Activated T-helper 1 cell treated with anti-CD3 and anti-CD28 coated beads, Interleukin-12 subunit alpha, Interleukin-12 subunit beta, Interleukin-2, Interleukin-4 antibody, amounts not matched to agents 30 ng/mL and 10 ng/mL and 1 ng/mL, durations not matched to agents 14 hours and 24 hours and 36 hours (primary cell): Measurements from ENCODE around the gene LDB2. TPM values are rescaled to one million over a fixed set of nuclear protein-coding genes. Genes with fewer than 3 reads are reported as not detected.

Experiments used
- DNase-seq: peaks from one replicate; pipeline ENCODE4 v3.0.0; 2021; ENCODE audit warnings: low spot score
- H3K27ac Mint-ChIP-seq: one replicate; pipeline ENCODE4 v1.8.0; 2021; ENCODE audit warnings: mild to moderate bottlenecking, mixed read lengths
- H3K27me3 Mint-ChIP-seq: one replicate; pipeline ENCODE4 v1.8.0; 2022; ENCODE audit warnings: mild to moderate bottlenecking, moderate library complexity, mixed read lengths; ENCODE audit not compliant: insufficient read depth
- H3K36me3 Mint-ChIP-seq: one replicate; pipeline ENCODE4 v1.8.0; 2021; ENCODE audit warnings: low read depth, mixed read lengths
- H3K4me1 Mint-ChIP-seq: one replicate; pipeline ENCODE4 v1.8.0; 2021; ENCODE audit warnings: low read depth, mixed read lengths
- H3K4me3 Mint-ChIP-seq: one replicate; pipeline ENCODE4 v1.8.0; 2021; ENCODE audit warnings: mild to moderate bottlenecking, moderate library complexity, mixed read lengths
- H3K9me3 Mint-ChIP-seq: one replicate; pipeline ENCODE4 v1.8.0; 2021; ENCODE audit warnings: mixed read lengths
- intact Hi-C: fragments of 100-400 bp; cut with micrococcal nuclease; formaldehyde crosslinking; loops from one replicate; pipeline ENCODE4 v1.15.1; 2024
- total RNA-seq: library from RNA; stranded (reverse); gene quantifications from 2 replicates; pipeline ENCODE4 v1.2.3, GENCODE V29; 2022

The LDB2 gene
- total RNA-seq, 1 donor from 2014 or later = not detected

GRCh38 chr4:16665942-16666551 is 232.4 kb downstream of the LDB2 start:
- intact Hi-C loops = no loop called here
- H3K9me3 Mint-ChIP-seq = no peaks in the 10 kb centered on the region
- no peaks in the 10 kb centered on the region for H3K4me1 Mint-ChIP-seq
- no peak overlapping the region for H3K27ac Mint-ChIP-seq
- DNase-seq = no peak
- H3K36me3 Mint-ChIP-seq = no peaks in the 10 kb centered on the region
- H3K27me3 Mint-ChIP-seq = no peaks in the 10 kb centered on the region
- no peak overlapping the region for H3K4me3 Mint-ChIP-seq

GRCh38 chr4:16663732-16664131 is 234.7 kb downstream of the LDB2 start:
- Mint-ChIP-seq H3K9me3 (no peaks in the 10 kb centered on the region), H3K27ac (no peak overlapping the region), H3K4me3 (no peak overlapping the region), H3K36me3 (no peaks in the 10 kb centered on the region), H3K4me1 (no peaks in the 10 kb centered on the region), H3K27me3 (no peaks in the 10 kb centered on the region)
- intact Hi-C loops = no loop called here
- no peak for DNase-seq

GRCh38 chr4:16663307-16663706 is 235.1 kb downstream of the LDB2 start:
- no peaks in the 10 kb centered on the region for H3K9me3 Mint-ChIP-seq
- no peak overlapping the region for H3K27ac Mint-ChIP-seq
- no peaks in the 10 kb centered on the region for H3K4me1 Mint-ChIP-seq
- no peaks in the 10 kb centered on the region for H3K36me3 Mint-ChIP-seq
- intact Hi-C loops = no loop called here
- H3K4me3 Mint-ChIP-seq = no peak overlapping the region
- H3K27me3 Mint-ChIP-seq = no peaks in the 10 kb centered on the region
- no peak for DNase-seq

- no peak overlapping the region for H3K4me3 Mint-ChIP-seq
- no peaks in the 10 kb centered on the region for H3K36me3 Mint-ChIP-seq
- intact Hi-C loops = no loop called here
- no peak for DNase-seq
- H3K27ac Mint-ChIP-seq = no peak overlapping the region
- H3K27me3 Mint-ChIP-seq = no peaks in the 10 kb centered on the region
- no peaks in the 10 kb centered on the region for H3K4me1 Mint-ChIP-seq
- no peaks in the 10 kb centered on the region for H3K9me3 Mint-ChIP-seq
These were observed 236.6 kb downstream of the LDB2 start for GRCh38 chr4:16661813-16662212.

- H3K36me3 Mint-ChIP-seq = no peaks in the 10 kb centered on the region
- intact Hi-C loops = no loop called here
- no peak overlapping the region for H3K27ac Mint-ChIP-seq
- no peak overlapping the region for H3K4me3 Mint-ChIP-seq
- H3K27me3 Mint-ChIP-seq = no peaks in the 10 kb centered on the region
- no peaks in the 10 kb centered on the region for H3K9me3 Mint-ChIP-seq
- DNase-seq = no peak
- no peaks in the 10 kb centered on the region for H3K4me1 Mint-ChIP-seq
These were observed 237.8 kb downstream of the LDB2 start for GRCh38 chr4:16660656-16661055.

GRCh38 chr4:16659694-16660093 is 238.8 kb downstream of the LDB2 start:
- Mint-ChIP-seq H3K9me3 (no peaks in the 10 kb centered on the region), H3K36me3 (no peaks in the 10 kb centered on the region), H3K27me3 (no peaks in the 10 kb centered on the region), H3K4me3 (no peak overlapping the region), H3K4me1 (no peaks in the 10 kb centered on the region), H3K27ac (no peak overlapping the region)
- intact Hi-C loops = no loop called here
- DNase-seq = no peak

- Mint-ChIP-seq H3K27ac (no peak overlapping the region), H3K9me3 (no peaks in the 10 kb centered on the region), H3K36me3 (no peaks in the 10 kb centered on the region), H3K27me3 (no peaks in the 10 kb centered on the region), H3K4me3 (no peak overlapping the region), H3K4me1 (no peaks in the 10 kb centered on the region)
- no peak for DNase-seq
- intact Hi-C loops = no loop called here
These were observed 239.4 kb downstream of the LDB2 start for GRCh38 chr4:16659079-16659478.

- Mint-ChIP-seq H3K36me3 (no peaks in the 10 kb centered on the region), H3K4me3 (no peak overlapping the region), H3K9me3 (no peaks in the 10 kb centered on the region), H3K27me3 (no peaks in the 10 kb centered on the region), H3K4me1 (no peaks in the 10 kb centered on the region), H3K27ac (no peak overlapping the region)
- intact Hi-C loops = no loop called here
- DNase-seq = no peak
These were observed 240.3 kb downstream of the LDB2 start for GRCh38 chr4:16658183-16658582.

- intact Hi-C loops = no loop called here
- Mint-ChIP-seq H3K9me3 (no peaks in the 10 kb centered on the region), H3K27me3 (no peaks in the 10 kb centered on the region), H3K4me1 (no peaks in the 10 kb centered on the region), H3K27ac (no peak overlapping the region), H3K4me3 (no peak overlapping the region), H3K36me3 (no peaks in the 10 kb centered on the region)
- DNase-seq = no peak
These were observed 243.3 kb downstream of the LDB2 start for GRCh38 chr4:16655111-16655510.

- H3K27ac Mint-ChIP-seq = no peak overlapping the region
- no peaks in the 10 kb centered on the region for H3K4me1 Mint-ChIP-seq
- intact Hi-C loops = no loop called here
- no peaks in the 10 kb centered on the region for H3K27me3 Mint-ChIP-seq
- no peaks in the 10 kb centered on the region for H3K9me3 Mint-ChIP-seq
- H3K36me3 Mint-ChIP-seq = no peaks in the 10 kb centered on the region
- no peak for DNase-seq
- H3K4me3 Mint-ChIP-seq = no peak overlapping the region
These were observed 245.6 kb downstream of the LDB2 start for GRCh38 chr4:16652732-16653305.

GRCh38 chr4:16646459-16646858 is 252.0 kb downstream of the LDB2 start:
- H3K9me3 Mint-ChIP-seq = no peaks in the 10 kb centered on the region
- DNase-seq = no peak
- no peaks in the 10 kb centered on the region for H3K27me3 Mint-ChIP-seq
- intact Hi-C loops = no loop called here
- no peak overlapping the region for H3K4me3 Mint-ChIP-seq
- H3K36me3 Mint-ChIP-seq = no peaks in the 10 kb centered on the region
- H3K4me1 Mint-ChIP-seq = no peaks in the 10 kb centered on the region
- no peak overlapping the region for H3K27ac Mint-ChIP-seq

- intact Hi-C loops = no loop called here
- Mint-ChIP-seq H3K36me3 (no peaks in the 10 kb centered on the region), H3K4me3 (no peak overlapping the region), H3K27ac (no peak overlapping the region), H3K27me3 (no peaks in the 10 kb centered on the region), H3K9me3 (no peaks in the 10 kb centered on the region), H3K4me1 (no peaks in the 10 kb centered on the region)
- no peak for DNase-seq
These were observed 254.6 kb downstream of the LDB2 start for GRCh38 chr4:16643893-16644292.

- Mint-ChIP-seq H3K36me3 (no peaks in the 10 kb centered on the region), H3K4me1 (no peaks in the 10 kb centered on the region), H3K27ac (no peak overlapping the region), H3K4me3 (no peak overlapping the region), H3K9me3 (no peaks in the 10 kb centered on the region), H3K27me3 (no peaks in the 10 kb centered on the region)
- DNase-seq = no peak
- intact Hi-C loops = no loop called here
These were observed 255.5 kb downstream of the LDB2 start for GRCh38 chr4:16642897-16643296.

- Mint-ChIP-seq H3K4me1 (no peaks in the 10 kb centered on the region), H3K27me3 (no peaks in the 10 kb centered on the region), H3K27ac (no peak overlapping the region), H3K9me3 (no peaks in the 10 kb centered on the region), H3K4me3 (no peak overlapping the region), H3K36me3 (no peaks in the 10 kb centered on the region)
- intact Hi-C loops = no loop called here
- no peak for DNase-seq
These were observed 256.5 kb downstream of the LDB2 start for GRCh38 chr4:16641971-16642370.
